GM12878 (cell line): ENCODE measurements around the gene PAF1. TPM values are rescaled to one million over a fixed set of nuclear protein-coding genes. Genes with fewer than 3 reads are reported as not detected.

ENCODE experiments used
- ATAC-seq: fragments of 200-7000 bp; cut with Tn5 transposase; 3 replicates; pipeline ENCODE4 v1.9.1; 2020; ENCODE audit warnings: mild to moderate bottlenecking, moderate library complexity
- BruUV-seq: library from RNA; stranded (reverse); fragments of 400-500 nt; replicated peaks from 2 replicates; lab custom pipeline; 2021; lab: Mats Ljungman, UMichigan
- CTCF ChIA-PET: fragments of 300-600 bp; sonication (Branson Sonifier 250); formaldehyde crosslinking; extraction: SDS; loops from one replicate; lab custom pipeline; 2021; ENCODE audit warnings: inconsistent platforms; lab: Yijun Ruan, JAX
- POLR2A ChIA-PET: fragments of 350-600 bp; formaldehyde crosslinking; extraction: SDS; loops from one replicate; lab custom pipeline; 2021; ENCODE audit warnings: inconsistent platforms; lab: Charles Lee
- RAD21 ChIA-PET: fragments of 300-600 bp; sonication (Branson Sonifier 250); formaldehyde crosslinking; loops from one replicate; lab custom pipeline; 2023; ENCODE audit warnings: antibody characterized with exemption; ENCODE audit not compliant: unreplicated experiment; lab: Charles Lee
- SMC1A ChIA-PET: fragments of 300-600 bp; sonication (Branson Sonifier 250); formaldehyde crosslinking; loops from one replicate; lab custom pipeline; 2023; ENCODE audit not compliant: unreplicated experiment, uncharacterized antibody; lab: Charles Lee
- DNase-seq: peaks from one replicate; pipeline ENCODE4 v3.0.0-alpha.2; 2011; ENCODE audit warnings: low read depth, low spot score
- FAIRE-seq: peaks from 3 replicates; lab custom pipeline; 2011; peaks lifted over from hg19 to GRCh38; lab: Jason Lieb, UNC
- H2AFZ ChIP-seq: 2 replicates; pipeline ENCODE4 v1.6.0; 2011; ENCODE audit warnings: low read depth, low read length, control low read depth; ENCODE audit not compliant: control insufficient read depth
- H3K27ac ChIP-seq: 2 replicates; pipeline ENCODE4 v1.5.1; 2011; ENCODE audit warnings: control low read depth; ENCODE audit not compliant: control insufficient read depth, insufficient read depth
- H3K27me3 ChIP-seq, 2 experiments: replicated peaks in 1 of 2; 2 replicates each; pipeline versions ENCODE4 v1.6.0 to v1.6.1; 2011; ENCODE audit warnings: low read length in 1 of 2; ENCODE audit not compliant: control insufficient read depth in 2 of 2, insufficient read depth in 2 of 2
- H3K36me3 ChIP-seq, 2 experiments: 2 replicates each; pipeline ENCODE4 v1.5.1; 2011; ENCODE audit warnings: low read length in 1 of 2; ENCODE audit not compliant: control insufficient read depth in 2 of 2, insufficient read depth in 2 of 2
- H3K4me1 ChIP-seq: 2 replicates; pipeline ENCODE4 v1.6.1; 2011; ENCODE audit warnings: mild to moderate bottlenecking, low read length, moderate library complexity, mixed read lengths; ENCODE audit not compliant: control insufficient read depth, insufficient read depth
- H3K4me2 ChIP-seq: 2 replicates; pipeline ENCODE4 v1.6.0; 2011; ENCODE audit warnings: control low read depth; ENCODE audit not compliant: control insufficient read depth, insufficient read depth
- H3K4me3 ChIP-seq: fragments of 200-600 bp; sonication (generic); 2 replicates; pipeline ENCODE4 v1.5.1; 2016
- H3K79me2 ChIP-seq: 2 replicates; pipeline ENCODE4 v1.6.0; 2011; ENCODE audit warnings: low read length; ENCODE audit not compliant: control insufficient read depth, insufficient read depth
- H3K9ac ChIP-seq: 2 replicates; pipeline ENCODE4 v1.8.0; 2011; ENCODE audit warnings: low read length, control low read depth, mixed read lengths; ENCODE audit not compliant: control insufficient read depth, insufficient read depth
- H3K9me3 ChIP-seq: replicated peaks from 3 replicates; pipeline ENCODE4 v1.5.1; 2011; ENCODE audit warnings: mild to moderate bottlenecking, low read length; ENCODE audit not compliant: control insufficient read depth, insufficient read depth
- H4K20me1 ChIP-seq: 2 replicates; pipeline ENCODE4 v1.6.0; 2011; ENCODE audit not compliant: control insufficient read depth, insufficient read depth
- CEBPB ChIP-seq, 2 experiments: fragments of 150-350 bp in 1 of 2; IDR thresholded peaks; 2 replicates each; pipeline ENCODE4 v1.6.1; 2012 to 2014; ENCODE audit warnings: low read depth in 2 of 2, low read length in 2 of 2, borderline replicate concordance in 1 of 2, inconsistent platforms in 1 of 2
- MYB ChIP-seq: fragments of 150-350 bp; IDR thresholded peaks from 2 replicates; pipeline ENCODE4 v1.6.1; 2014; ENCODE audit warnings: mild to moderate bottlenecking, low read depth, low read length, borderline replicate concordance
- MYC ChIP-seq: IDR thresholded peaks from 2 replicates; pipeline ENCODE4 v1.6.1; 2011; ENCODE audit warnings: mild to moderate bottlenecking, low read length, moderate library complexity, inconsistent platforms; ENCODE audit not compliant: insufficient read depth, insufficient replicate concordance, insufficient read length, severe bottlenecking
- YY1 ChIP-seq: IDR thresholded peaks from 2 replicates; pipeline ENCODE4 v1.6.1; 2011; ENCODE audit warnings: low read depth, mild to moderate bottlenecking, low read length
- ZNF384 ChIP-seq: IDR thresholded peaks from 2 replicates; pipeline ENCODE4 v1.6.1; 2012; ENCODE audit warnings: low read depth, mild to moderate bottlenecking, low read length, improper control_type of control experiment, borderline replicate concordance
- ZSCAN29 ChIP-seq: fragments of 450-650 bp; IDR thresholded peaks from 2 replicates; pipeline ENCODE4 v1.6.1; 2017; ENCODE audit warnings: mild to moderate bottlenecking, moderate library complexity
- WGBS: methylation state at CpG from one replicate; pipeline ENCODE4 v1.1.6; 2016; ENCODE audit warnings: low lambda C conversion rate; ENCODE audit not compliant: insufficient replicate concordance, insufficient coverage; ENCODE audit errors: missing lambda C conversion rate; 5-methylcytosine and 5-hydroxymethylcytosine counted together
- in situ Hi-C: fragments of 300-500 bp; cut with MboI; formaldehyde crosslinking; loops from 9 replicates; pipeline ENCODE4 v1.14.3; 2018; ENCODE audit warnings: mixed read lengths
- intact Hi-C: fragments of 100-400 bp; cut with micrococcal nuclease; formaldehyde crosslinking; loops from one replicate; pipeline ENCODE4 v1.14.2; 2022; ENCODE audit not compliant: unreplicated experiment
- polyA plus RNA-seq, 11 experiments: library from polyadenylated mRNA; depleted of rRNA in 4 of 11; unstranded in 6 of 11; stranded (reverse) in 5 of 11; fragments of >200 nt; fragmentation: Nextera tagmentation in 4 of 11; fragmentation: Illumina TruSeq in 1 of 11; extraction: Ambion mirVana in 4 of 11; extraction: Trizol in 1 of 11; gene quantifications; 1 replicate in 1 of 11; 2 replicates in 10 of 11; pipeline versions ENCODE4 v1.2.1 to v1.2.3, GENCODE V29; 2011 to 2016; ENCODE audit warnings: inconsistent platforms in 2 of 11, missing spikeins in 2 of 11, low read depth in 1 of 11
- total RNA-seq, 4 experiments: library from RNA; depleted of rRNA in 3 of 4; stranded (reverse); fragments of >200 nt in 3 of 4; fragmentation: Illumina TruSeq in 1 of 4; extraction: Trizol in 1 of 4; gene quantifications; 2 replicates each; pipeline versions ENCODE4 v1.2.1 to v1.2.3, GENCODE V29; 2013 to 2021

PAF1 gene
- total and polyA plus RNA-seq, 10 of the 15 experiments (the other 5 are each of a cell fraction or from before 2014, with no cell fraction given): 1.7 to 45.8 (median 39.6) TPM

DNA sequence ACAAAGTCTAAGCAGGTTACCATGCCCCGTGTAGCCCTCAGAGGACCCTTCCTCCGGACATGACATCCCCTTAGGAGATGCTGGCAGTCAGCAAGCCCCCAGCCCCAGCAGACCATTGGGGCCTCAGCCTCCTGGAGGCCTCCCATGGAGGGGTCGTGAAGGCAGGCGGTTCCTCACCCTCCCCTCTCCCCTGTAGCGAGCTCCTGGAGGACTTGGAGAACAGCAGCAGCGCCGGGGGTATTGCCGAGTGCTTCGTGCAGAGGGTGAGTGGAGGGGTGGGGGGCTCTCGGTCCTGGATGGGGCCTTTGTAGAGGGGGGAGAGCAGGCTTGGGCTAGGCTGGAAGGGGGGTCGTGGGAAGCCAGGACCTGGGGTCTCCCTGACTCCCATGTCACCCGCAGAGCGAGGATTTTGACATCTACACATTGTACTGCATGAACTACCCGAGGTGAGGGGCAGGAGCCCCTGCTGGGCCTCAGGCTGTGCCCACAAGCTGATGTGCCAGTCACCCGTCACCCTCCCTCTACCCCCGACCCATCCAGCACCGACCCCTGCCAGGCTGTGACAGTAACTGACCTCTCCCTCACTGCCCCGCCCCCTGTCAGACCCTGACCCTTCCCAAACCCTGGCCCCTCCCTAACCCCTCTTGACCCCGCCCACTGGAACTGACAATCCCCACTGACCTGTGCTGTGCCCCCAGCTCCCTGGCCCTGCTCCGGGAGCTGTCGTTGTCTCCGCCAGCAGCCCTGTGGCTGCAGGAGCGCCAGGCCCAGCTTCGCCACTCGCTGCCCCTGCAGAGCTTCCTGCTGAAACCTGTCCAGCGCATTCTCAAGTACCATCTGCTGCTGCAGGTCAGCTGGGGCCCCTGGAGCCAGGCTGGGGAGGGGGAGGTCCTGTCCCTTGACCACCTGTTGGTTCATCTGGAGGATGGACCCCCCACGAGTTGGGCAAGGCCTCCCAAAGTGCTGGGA is 25.5 kb upstream of the PAF1 start:
- FAIRE-seq (no peak), ATAC-seq (no peak), DNase-seq (no peak)
- H3K27ac ChIP-seq: no peak overlapping the region
- ChIA-PET SMC1A (interaction anchor here (1.0 kb wide), 1 partner anchor 11 kb away, joined by 5 read pairs; no protein-coding TSS in a partner anchor), POLR2A (interaction anchor here (0.6 to 1.2 kb wide), 5 partner anchors 11 to 28 kb away, joined by 3 to 8 read pairs (median 3); no protein-coding TSS in a partner anchor), CTCF (interaction anchor here (1.0 kb wide), 1 partner anchor 20 kb away, joined by 3 read pairs; no protein-coding TSS in a partner anchor), RAD21 (interaction anchor here (1.3 kb wide), 1 partner anchor 19 kb away, joined by 3 read pairs; the partner anchor contains the start of gene RPS16)
- H3K27me3 ChIP-seq: no peaks in the 10 kb centered on the region
- peaks cover 2% of the 10 kb centered on the region for H3K4me1 ChIP-seq
- no peak overlapping the region for H3K9ac ChIP-seq
- intact Hi-C loops: loop anchor here (10.0 kb wide), 1 partner anchor 118 kb away; the partner anchor contains the start of gene EID2B
- no peaks in the 10 kb centered on the region for H4K20me1 ChIP-seq
- no peak overlapping the region for H2AFZ ChIP-seq
- TF ChIP-seq CEBPB (IDR thresholded peaks at IDR 0.05; ENCODE audit: borderline replicate concordance in 1 of 2, low read depth in 2 of 2, low read length in 2 of 2): no peak
- no peak for TF ChIP-seq MYC
- no peak for TF ChIP-seq ZNF384
- TF ChIP-seq MYB: no peak
- TF ChIP-seq YY1: no peak
- no peak for TF ChIP-seq ZSCAN29
- in situ Hi-C loops: no loop called here
- no TSS peak for BruUV-seq
- H3K36me3 ChIP-seq: peaks cover 6 to 8% of the 10 kb centered on the region in 2 experiments; a peak in 3 of 4 replicates
- WGBS: 83% methylated on average over 22 of the region's 27 CpGs
- no peaks in the 10 kb centered on the region for H3K9me3 ChIP-seq
- H3K79me2 ChIP-seq: peaks cover 26% of the 10 kb centered on the region
- no peak overlapping the region for H3K4me3 ChIP-seq
- H3K4me2 ChIP-seq: no peak overlapping the region
